Lower lobe of right lung (tissue), 2 donors: Measurements from ENCODE around the gene TMCO4. TPM values are rescaled to one million over a fixed set of nuclear protein-coding genes. Genes with fewer than 3 reads are reported as not detected.

ENCODE experiments used
- ATAC-seq, 2 donors: fragments of 200-7000 bp; cut with Tn5 transposase; one replicate each; pipeline ENCODE4 v1.9.1; 2020 to 2022; ENCODE audit warnings: mild to moderate bottlenecking in 2 of 2, moderate library complexity in 2 of 2
- DNase-seq: peaks from one replicate; pipeline ENCODE4 v3.0.0-alpha.2; 2020
- H3K27ac ChIP-seq: fragments of 200-600 bp; one replicate; pipeline ENCODE4 v1.8.0; 2022
- H3K27me3 ChIP-seq: fragments of 200-600 bp; one replicate; pipeline ENCODE4 v1.8.0; 2022; ENCODE audit warnings: low read depth
- H3K36me3 ChIP-seq: fragments of 200-600 bp; one replicate; pipeline ENCODE4 v1.8.0; 2022; ENCODE audit warnings: mild to moderate bottlenecking
- H3K4me1 ChIP-seq: fragments of 200-600 bp; one replicate; pipeline ENCODE4 v1.8.0; 2022
- H3K4me3 ChIP-seq: fragments of 200-600 bp; one replicate; pipeline ENCODE4 v1.8.0; 2022; ENCODE audit warnings: mild to moderate bottlenecking
- H3K9me3 ChIP-seq: fragments of 200-600 bp; one replicate; pipeline ENCODE4 v1.8.0; 2022
- intact Hi-C: fragments of 100-400 bp; cut with DNase I; formaldehyde crosslinking; loops from one replicate; pipeline ENCODE4 v1.11.0; 2022
- total RNA-seq: library from RNA; stranded (reverse); fragmentation: NEBNext Ultra II Directional; extraction: Animal tissue kit (Norgen Biotek cat#: 25700); gene quantifications from one replicate; pipeline ENCODE4 v1.2.1, GENCODE V29; 2021
- TF ChIP-seq, protein P1 (sequence below): fragments of 200-600 bp; IDR thresholded peaks from one replicate; pipeline ENCODE4 v1.8.0; 2022; ENCODE audit warnings: antibody characterized with exemption, mild to moderate bottlenecking
- donor health status: DM: no; HTN: yes; CAD: no; lungs with severe emphysema.

TMCO4 gene
- total RNA-seq, 1 donor from 2014 or later, result 26.3 TPM

DNA sequence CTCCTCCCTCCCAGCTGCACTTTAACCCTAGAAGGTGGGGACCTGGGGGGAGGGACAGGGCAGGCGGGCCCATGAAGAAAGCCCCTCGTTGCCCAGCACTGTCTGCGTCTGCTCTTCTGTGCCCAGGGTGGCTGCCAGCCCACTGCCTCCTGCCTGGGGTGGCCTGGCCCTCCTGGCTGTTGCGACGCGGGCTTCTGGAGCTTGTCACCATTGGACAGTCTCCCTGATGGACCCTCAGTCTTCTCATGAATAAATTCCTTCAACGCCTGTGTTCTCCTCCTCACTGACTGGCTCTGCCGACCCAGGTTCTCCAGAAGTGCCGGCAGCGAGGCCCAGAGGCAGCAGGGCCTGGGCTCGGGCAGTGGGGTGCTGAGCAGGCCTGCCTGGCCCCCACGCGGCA, 141.5 kb downstream of the TMCO4 start:
- H3K4me1 ChIP-seq, result peaks cover 20% of the 10 kb centered on the region
- intact Hi-C loops, result no loop called here
- ATAC-seq (no peak), DNase-seq (no peak)
- H3K27me3 ChIP-seq, result peaks cover 6% of the 10 kb centered on the region
- no peak overlapping the region for H3K4me3 ChIP-seq
- no peak overlapping the region for H3K27ac ChIP-seq
- H3K9me3 ChIP-seq, result no peaks in the 10 kb centered on the region
- H3K36me3 ChIP-seq, result peaks cover 10% of the 10 kb centered on the region
- TF ChIP-seq, protein P1, sequence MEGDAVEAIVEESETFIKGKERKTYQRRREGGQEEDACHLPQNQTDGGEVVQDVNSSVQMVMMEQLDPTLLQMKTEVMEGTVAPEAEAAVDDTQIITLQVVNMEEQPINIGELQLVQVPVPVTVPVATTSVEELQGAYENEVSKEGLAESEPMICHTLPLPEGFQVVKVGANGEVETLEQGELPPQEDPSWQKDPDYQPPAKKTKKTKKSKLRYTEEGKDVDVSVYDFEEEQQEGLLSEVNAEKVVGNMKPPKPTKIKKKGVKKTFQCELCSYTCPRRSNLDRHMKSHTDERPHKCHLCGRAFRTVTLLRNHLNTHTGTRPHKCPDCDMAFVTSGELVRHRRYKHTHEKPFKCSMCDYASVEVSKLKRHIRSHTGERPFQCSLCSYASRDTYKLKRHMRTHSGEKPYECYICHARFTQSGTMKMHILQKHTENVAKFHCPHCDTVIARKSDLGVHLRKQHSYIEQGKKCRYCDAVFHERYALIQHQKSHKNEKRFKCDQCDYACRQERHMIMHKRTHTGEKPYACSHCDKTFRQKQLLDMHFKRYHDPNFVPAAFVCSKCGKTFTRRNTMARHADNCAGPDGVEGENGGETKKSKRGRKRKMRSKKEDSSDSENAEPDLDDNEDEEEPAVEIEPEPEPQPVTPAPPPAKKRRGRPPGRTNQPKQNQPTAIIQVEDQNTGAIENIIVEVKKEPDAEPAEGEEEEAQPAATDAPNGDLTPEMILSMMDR, result no peak

DNA sequence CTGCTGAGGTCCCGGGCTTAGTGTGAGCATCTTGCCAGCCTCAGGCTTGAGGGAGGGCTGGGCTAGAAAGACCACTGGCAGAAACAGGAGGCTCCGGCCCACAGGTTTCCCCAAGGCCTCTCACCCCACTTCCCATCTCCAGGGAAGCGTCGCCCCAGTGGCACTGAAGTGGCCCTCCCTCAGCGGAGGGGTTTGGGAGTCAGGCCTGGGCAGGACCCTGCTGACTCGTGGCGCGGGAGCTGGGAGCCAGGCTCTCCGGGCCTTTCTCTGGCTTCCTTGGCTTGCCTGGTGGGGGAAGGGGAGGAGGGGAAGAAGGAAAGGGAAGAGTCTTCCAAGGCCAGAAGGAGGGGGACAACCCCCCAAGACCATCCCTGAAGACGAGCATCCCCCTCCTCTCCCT, 142.2 kb downstream of the TMCO4 start:
- Histone ChIP-seq H3K27ac (no peak overlapping the region), H3K27me3 (no peaks in the 10 kb centered on the region), H3K9me3 (no peaks in the 10 kb centered on the region), H3K4me3 (no peak overlapping the region), H3K4me1 (peaks cover 21% of the 10 kb centered on the region), H3K36me3 (peaks cover 10% of the 10 kb centered on the region)
- TF ChIP-seq, protein P1, result no peak
- intact Hi-C loops, result no loop called here
- DNase-seq (no peak), ATAC-seq (no peak)

DNA sequence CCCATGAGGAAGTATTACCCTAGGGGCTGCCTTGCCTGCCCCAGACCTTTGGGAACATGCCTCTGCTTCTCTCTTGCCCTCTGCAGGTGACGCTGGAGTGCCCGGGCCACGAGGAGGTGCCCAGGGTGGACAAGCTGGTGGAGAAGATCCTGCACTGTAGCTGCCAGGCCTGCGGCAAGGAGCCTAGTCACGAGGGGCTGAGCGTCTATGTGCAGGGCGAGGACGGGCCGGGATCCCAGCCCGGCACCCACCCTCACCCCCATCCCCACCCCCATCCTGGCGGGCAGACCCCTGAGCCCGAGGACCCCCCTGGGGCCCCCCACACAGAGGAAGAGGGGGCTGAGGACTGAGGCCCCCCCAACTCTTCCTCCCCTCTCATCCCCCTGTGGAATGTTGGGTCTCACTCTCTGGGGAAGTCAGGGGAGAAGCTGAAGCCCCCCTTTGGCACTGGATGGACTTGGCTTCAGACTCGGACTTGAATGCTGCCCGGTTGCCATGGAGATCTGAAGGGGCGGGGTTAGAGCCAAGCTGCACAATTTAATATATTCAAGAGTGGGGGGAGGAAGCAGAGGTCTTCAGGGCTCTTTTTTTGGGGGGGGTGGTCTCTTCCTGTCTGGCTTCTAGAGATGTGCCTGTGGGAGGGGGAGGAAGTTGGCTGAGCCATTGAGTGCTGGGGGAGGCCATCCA, 142.8 kb downstream of the TMCO4 start:
- H3K36me3 ChIP-seq, result peaks cover 10% of the 10 kb centered on the region
- intact Hi-C loops, result no loop called here
- H3K27me3 ChIP-seq, result no peaks in the 10 kb centered on the region
- TF ChIP-seq, protein P1, result no peak
- H3K4me1 ChIP-seq, result peaks cover 27% of the 10 kb centered on the region
- DNase-seq (no peak), ATAC-seq (no peak)
- no peak overlapping the region for H3K27ac ChIP-seq
- no peaks in the 10 kb centered on the region for H3K9me3 ChIP-seq
- H3K4me3 ChIP-seq, result no peak overlapping the region

DNA sequence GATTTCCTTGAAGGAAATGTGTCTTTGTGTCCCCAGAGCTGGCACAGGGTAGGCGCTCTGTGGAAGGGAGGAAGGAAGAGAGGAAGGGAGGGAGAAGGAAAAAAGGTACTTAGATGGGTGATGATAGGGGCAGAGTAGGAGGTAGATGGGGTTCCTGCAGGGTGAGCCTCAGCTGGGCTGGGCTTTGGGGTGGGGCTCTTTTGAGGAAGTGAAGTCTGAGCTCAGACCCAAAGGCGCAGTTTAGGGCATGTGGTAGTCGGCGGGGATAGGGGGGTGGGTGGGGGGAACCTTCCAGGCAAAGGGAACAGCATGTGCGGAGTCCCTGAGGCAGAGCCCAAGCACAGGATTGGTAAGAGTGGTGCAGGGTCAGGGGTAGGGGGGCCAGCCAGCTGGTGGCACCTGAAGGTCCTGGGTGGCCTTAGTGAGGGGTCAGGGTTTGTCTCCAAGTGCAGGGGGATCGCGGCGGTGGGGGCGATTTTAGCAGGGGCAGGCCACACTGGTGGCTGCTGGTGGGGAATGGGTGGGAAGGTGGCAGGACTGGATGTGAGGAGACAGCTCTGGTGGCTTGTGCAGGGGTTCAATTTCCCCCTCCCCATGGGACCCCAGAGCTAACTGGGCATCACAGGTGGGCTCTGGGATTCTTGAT, 143.5 kb downstream of the TMCO4 start:
- Histone ChIP-seq H3K36me3 (peaks cover 10% of the 10 kb centered on the region), H3K4me1 (peaks cover 31% of the 10 kb centered on the region), H3K27me3 (no peaks in the 10 kb centered on the region), H3K9me3 (no peaks in the 10 kb centered on the region), H3K4me3 (no peak overlapping the region), H3K27ac (no peak overlapping the region)
- TF ChIP-seq, protein P1, result no peak
- ATAC-seq (no peak), DNase-seq (no peak)
- intact Hi-C loops, result no loop called here

DNA sequence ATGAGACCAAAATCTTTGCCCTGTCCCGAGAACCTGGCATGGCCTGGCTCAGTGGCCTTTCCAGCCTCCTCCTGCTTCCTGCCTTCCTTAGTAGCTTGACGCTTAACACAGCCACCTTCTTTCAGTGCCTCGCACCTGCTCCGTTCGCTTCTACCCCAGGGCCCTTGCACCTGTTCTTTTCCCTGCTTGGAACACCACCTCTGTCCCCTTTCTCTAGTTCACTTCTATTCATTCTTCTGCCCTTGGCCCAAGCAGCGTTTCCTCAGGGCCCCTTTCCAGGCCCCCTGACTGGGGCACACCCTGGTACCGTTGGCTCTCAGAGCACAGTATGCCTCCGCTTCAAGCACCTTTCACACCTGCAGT, 144.0 kb downstream of the TMCO4 start:
- TF ChIP-seq, protein P1, result no peak
- Histone ChIP-seq H3K27ac (no peak overlapping the region), H3K36me3 (peaks cover 10% of the 10 kb centered on the region), H3K4me3 (no peak overlapping the region), H3K27me3 (no peaks in the 10 kb centered on the region), H3K9me3 (no peaks in the 10 kb centered on the region), H3K4me1 (peaks cover 37% of the 10 kb centered on the region)
- intact Hi-C loops, result no loop called here
- no peak for DNase-seq
- ATAC-seq, result no peak
